ENCODE measurements around the gene HSPB8.

HSPB8 gene

GRCh38 chr12:119147847-119148448 lies 30.8 kb upstream of the HSPB8 start:
- no peak for TF ChIP-seq CTCF (IDR thresholded peaks at IDR 0.05)

GRCh38 chr12:119149270-119149669 lies 29.5 kb upstream of the HSPB8 start:
- TF ChIP-seq CTCF (IDR thresholded peaks at IDR 0.05), result no peak

GRCh38 chr12:119151445-119152026 lies 27.2 kb upstream of the HSPB8 start:
- TF ChIP-seq CTCF (IDR thresholded peaks at IDR 0.05), result no peak

- TF ChIP-seq CTCF (IDR thresholded peaks at IDR 0.05), result no peak
Measured at GRCh38 chr12:119153477-119154434, 25.0 kb upstream of the HSPB8 start.

- TF ChIP-seq CTCF (IDR thresholded peaks at IDR 0.05), result no peak
Measured at GRCh38 chr12:119154435-119154818, 24.3 kb upstream of the HSPB8 start.

GRCh38 chr12:119156401-119157044 lies 22.2 kb upstream of the HSPB8 start:
- TF ChIP-seq CTCF (IDR thresholded peaks at IDR 0.05), result peak; percentile 12; the same call in 1 of the 2 replicates

GRCh38 chr12:119157528-119157927 lies 21.2 kb upstream of the HSPB8 start:
- no peak for TF ChIP-seq CTCF (IDR thresholded peaks at IDR 0.05)
